Limb (tissue), 2 donors: ENCODE results near the gene IL18R1.
"Not testable (repeated sequence)": the region's sequence is repeated elsewhere in the genome, so short reads cannot be mapped to it uniquely, and the experiment has no call there.

Experiments
- DNase-seq, 2 donors: peaks; one replicate each; pipeline ENCODE4 v3.0.0-alpha.2; 2016; ENCODE audit errors: extremely low spot score in 2 of 2

The IL18R1 gene, protein sequence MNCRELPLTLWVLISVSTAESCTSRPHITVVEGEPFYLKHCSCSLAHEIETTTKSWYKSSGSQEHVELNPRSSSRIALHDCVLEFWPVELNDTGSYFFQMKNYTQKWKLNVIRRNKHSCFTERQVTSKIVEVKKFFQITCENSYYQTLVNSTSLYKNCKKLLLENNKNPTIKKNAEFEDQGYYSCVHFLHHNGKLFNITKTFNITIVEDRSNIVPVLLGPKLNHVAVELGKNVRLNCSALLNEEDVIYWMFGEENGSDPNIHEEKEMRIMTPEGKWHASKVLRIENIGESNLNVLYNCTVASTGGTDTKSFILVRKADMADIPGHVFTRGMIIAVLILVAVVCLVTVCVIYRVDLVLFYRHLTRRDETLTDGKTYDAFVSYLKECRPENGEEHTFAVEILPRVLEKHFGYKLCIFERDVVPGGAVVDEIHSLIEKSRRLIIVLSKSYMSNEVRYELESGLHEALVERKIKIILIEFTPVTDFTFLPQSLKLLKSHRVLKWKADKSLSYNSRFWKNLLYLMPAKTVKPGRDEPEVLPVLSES

GRCh38 chr2:102355526-102356380 is at the start of gene IL18R1:
TSS of gene IL18R1 (plus strand) at chr2:102355796. CDS start at chr2:102362661, 6,865 bp downstream.
- peak; percentile 75 to 82 for DNase-seq

- no peak for DNase-seq
Measured at GRCh38 chr2:102306125-102306524, 49.5 kb upstream of the IL18R1 start.

DNA sequence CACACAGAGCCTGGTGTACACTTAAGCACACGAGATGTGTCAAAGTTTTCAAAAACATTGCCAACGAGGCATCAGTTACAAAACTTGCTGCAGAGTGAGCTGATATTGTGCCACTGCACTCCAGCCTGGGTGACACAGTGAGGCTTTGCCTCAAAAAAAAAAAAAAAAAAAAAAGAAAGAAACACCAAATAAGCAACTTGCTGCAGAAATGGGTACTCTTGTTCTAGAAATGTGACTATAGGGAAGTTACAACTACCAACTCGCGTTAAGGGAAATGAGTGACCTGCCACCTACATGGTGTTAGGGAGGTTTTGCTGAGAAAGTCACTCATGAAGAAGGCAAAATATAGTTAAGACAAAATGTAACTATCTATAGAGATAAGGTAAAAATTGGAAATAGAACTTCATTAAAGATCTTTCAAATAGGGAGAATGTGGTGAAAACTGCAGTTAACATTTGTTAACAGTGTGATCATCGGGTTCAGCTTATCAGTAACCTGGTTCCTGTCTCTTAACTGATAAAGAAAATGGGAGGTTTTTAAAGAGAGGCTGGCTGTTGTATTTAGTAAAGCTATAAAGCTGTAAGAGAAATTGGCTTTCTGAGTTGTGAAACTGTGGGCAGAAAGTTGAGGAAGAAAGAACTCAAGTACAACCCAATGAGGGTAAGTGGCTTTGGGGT is 44.5 kb upstream of the IL18R1 start, which contains the start of gene IL1RL1:
IL1RL1 (plus strand) TSS at position 600 of the 677 bp plus-strand sequence. CDS start 26,702 bp downstream, outside the sequence.
- DNase-seq: no peak

DNA sequence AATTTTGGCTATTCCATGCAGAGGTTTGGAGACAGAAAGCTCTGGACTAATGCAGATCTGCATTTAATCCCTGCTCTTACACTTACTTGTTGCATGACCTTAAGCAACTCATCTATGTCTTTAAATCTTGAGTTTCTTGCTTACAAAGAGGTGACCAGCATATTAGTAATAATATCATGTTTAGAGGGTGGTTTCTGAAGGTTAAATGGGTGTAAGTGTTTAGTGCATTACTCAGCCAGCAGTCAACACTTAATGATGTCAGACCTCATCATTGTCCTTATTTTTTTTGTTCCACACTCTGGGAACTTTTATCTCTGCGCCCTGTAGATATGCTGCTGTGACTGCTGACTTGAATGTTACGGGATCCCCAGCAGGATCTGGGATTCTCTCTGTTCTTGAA is 42.6 kb upstream of the IL18R1 start:
- DNase-seq: no peak

GRCh38 chr2:102313471-102313870 is 42.1 kb upstream of the IL18R1 start:
- no peak for DNase-seq

DNA sequence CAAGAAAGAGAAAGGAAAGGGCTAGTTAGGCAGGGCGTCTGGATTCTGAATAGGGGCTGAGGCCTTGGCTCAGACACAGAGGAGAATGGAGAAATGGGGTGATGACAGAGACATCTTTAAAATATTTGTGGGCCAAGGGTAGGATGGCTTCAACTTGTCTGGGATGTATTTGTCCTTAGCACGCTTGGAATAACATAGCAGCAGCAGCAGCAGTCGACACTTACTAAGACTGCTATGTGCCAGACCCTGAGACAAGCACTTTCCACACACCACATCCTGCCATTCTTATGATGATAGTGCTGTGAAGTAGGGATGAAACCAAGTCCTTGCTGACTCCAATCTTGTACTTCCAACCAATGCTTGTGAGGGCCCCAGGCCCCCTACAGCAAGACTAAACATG is 41.6 kb upstream of the IL18R1 start:
- no peak for DNase-seq

DNA sequence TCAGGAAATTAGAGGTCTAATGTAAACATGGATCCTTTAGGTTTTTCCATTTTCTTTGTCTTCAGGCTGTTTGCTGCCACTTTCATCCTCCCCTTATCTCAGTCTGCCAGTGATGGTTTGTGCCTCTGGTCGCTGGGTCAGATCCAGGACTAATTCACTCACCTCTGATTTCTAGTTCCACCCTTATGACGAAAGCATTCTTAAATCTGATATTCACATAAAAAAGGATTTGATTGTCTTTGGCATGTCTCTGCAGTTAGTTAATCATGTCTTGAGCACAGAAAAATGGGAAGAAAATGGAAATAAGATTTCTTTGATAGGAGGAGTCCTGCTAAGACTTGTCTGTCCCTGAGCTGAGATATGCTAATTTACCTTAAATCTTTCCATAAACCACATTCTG is 39.7 kb upstream of the IL18R1 start:
- DNase-seq: no peak

- no peak for DNase-seq
Measured at GRCh38 chr2:102317715-102318114, 37.9 kb upstream of the IL18R1 start.

- no peak for DNase-seq
Measured at GRCh38 chr2:102318437-102318836, 37.2 kb upstream of the IL18R1 start.

DNA sequence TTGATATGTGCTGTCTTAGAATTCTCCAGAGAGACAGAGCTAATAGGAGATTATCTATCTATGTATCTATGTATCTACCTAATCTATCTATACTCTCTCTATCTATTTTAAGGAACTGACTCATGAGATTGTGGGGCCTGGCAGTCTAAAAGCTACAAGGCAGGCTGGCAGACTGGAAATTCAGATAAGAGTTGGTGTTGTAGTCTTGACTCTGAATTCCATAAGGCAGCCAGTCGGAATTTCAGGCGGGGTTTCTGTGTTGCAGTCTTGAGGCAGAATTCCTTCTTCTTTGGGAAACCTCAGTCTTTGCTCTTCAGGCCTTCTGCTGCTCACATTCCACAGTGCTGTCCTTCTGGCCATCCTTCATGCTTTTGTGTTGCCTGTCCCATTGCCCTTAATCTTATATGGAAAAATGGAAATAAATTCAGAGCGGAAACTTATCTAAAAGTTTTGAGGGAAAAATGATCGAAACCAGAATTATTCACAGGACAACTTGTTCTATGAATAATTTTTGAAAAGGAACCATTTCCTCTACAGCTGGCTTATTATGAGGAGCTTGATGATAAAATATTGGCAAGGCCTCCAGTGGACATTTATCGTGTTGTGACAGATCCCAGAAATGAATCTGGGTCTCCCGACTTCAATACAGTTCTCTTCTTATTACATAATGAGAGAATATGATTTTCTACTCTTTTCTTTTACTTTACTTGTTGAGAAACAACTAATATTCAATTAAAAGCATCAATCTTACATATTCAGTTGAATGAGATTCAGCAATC is 33.5 kb upstream of the IL18R1 start:
- DNase-seq: no peak

DNA sequence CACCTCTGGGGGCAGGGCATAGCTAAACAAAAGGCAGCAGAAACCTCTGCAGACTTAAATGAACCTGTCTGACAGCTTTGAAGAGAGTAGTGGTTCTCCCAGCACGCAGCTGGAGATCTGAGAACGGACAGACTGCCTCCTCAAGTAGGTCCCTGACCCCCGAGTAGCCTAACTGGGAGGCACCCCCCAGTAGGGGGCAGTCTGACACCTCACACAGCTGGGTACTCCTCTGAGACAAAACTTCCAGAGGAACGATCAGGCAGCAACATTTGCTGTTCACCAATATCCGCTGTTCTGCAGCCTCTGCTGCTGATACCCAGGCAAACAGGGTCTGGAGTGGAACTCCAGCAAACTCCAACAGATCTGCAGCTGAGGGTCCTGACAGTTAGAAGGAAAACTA is 30.7 kb upstream of the IL18R1 start:
- not testable (repeated sequence) for DNase-seq

DNA sequence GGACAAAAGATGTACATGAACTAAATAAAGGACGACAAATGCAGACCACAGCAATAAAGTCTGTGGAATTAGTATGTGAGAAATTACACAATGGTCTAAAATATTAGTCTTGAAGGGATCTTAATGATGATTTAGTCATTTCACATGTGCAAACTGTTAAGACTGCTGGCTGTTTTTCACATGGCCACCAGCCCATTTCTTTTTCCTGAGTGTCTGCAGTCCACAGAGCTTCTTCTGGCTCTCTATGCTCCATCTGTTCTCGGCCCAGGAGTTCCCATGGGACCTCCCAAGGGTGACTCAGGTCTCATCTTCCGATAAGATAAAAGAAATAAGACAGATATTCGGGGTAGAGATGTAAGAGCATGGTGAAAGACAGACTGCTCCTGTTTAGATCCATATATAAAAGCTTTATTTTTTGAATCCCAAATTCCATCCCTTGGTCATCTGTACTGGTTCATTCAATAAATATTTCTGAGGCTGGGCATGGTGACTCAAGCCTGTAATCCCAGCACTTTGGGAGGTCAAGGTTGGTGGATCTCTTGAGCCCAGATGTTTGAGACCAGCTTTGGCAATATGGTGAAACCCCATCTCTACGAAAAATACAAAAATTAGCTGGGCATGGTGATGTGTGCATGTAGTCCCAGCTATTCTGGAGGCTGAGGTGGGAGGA is 24.1 kb upstream of the IL18R1 start:
- DNase-seq: no peak

GRCh38 chr2:102334486-102334885 is 21.1 kb upstream of the IL18R1 start:
- no peak for DNase-seq

DNA sequence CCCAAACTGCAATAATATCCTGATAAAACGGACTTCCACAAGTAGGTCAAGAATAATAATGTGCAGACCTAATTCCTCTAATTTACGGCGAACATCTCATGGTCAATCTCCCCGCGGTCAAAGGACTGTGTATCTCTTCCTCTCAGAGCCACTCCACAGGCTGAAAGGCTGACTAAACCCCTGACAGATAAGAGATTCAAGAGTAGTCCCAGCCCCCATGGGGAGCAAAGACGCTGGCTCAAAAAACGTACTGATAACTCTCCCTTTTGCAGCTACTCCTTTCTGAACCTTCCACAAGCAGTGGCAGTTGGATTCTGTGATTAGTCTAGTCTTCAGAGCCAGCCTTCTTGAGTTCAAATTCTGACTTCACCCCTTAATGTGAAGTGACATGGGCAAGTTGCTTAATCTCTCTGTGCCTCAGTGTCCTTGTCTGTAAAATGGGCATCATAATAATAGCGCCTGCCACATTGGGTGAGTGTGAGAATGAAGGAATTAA is 19.7 kb upstream of the IL18R1 start:
- no peak for DNase-seq

GRCh38 chr2:102336502-102336945 is 19.1 kb upstream of the IL18R1 start:
- DNase-seq: no peak

DNA sequence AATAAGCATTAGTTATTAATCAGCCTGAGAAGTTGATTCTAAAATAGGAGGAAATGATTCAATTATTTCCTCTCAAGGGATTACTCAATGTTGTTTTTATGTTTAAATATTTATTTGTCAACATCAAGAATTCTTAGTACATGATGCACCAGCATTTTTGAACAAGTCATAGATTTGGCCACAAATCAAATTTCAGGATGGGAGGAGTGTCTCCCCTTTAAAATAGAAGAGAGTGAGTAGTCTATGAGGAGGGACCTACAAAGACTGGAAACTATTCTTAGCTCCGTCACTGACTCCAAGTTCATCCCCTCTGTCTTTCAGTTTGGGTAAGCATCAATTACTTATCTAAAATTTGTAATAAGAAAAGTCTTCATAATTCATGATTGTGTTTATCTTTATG is 18.6 kb upstream of the IL18R1 start:
- no peak for DNase-seq

DNA sequence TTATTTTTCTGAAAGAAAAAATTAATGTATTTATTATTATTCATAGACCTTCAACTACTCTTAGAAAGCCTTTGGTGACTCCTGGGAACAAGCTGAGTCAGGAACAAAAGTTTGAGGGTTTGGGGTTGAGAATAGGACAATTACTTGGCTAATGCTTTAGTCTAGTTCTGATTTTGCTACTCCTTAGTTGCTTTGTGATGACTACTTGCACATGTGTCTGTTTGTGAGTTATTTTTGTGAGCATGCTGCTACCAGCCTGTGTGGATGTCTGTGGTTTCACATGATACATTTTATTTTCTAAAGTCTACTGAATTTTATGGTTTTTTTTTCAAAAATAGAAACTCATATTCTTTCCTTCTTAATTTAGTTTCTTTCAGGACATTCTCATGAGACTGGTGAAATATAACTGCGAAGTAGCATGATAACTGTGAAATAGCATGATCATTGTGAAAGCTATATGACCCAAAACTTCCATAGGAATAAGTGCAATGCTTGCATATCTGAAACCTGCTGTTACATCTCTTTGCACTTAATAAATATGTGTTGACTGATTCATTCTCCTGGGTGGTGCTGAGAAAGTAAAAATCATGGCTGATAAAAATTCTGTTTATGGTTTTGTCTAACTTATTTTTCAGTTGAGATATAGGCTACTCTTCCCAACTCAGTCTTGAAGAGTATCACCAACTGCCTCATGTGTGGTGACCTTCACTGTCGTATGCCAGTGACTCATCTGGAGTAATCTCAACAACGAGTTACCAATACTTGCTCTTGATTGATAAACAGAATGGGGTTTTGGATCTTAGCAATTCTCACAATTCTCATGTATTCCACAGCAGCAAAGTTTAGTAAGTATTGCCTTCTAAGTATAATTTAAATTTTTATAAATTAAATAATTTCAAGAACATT is 17.9 kb upstream of the IL18R1 start:
- no peak for DNase-seq

- DNase-seq: no peak
Measured at GRCh38 chr2:102340778-102341177, 14.8 kb upstream of the IL18R1 start.

DNA sequence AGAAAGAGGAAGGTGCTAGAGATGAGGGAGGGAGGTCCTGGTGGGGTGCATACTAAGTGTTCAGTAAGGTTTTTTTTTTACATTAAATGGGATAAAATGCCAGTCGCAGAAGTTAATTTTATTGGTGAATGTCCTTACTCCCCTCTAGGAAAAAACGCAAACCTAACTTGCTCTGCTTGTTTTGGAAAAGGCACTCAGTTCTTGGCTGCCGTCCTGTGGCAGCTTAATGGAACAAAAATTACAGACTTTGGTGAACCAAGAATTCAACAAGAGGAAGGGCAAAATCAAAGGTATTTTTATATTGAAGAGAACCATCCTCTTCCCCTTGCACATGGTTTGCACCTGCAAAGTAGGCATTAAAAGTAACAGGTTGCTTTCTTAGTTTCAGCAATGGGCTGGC is 12.7 kb upstream of the IL18R1 start:
- DNase-seq: peak in 1 of 2 donors; percentile 27
